Measurements from ENCODE around the gene TPCN2.
"Not testable (repeated sequence)": the region's sequence is repeated elsewhere in the genome, so short reads cannot be mapped to it uniquely, and the experiment has no call there.

TPCN2 gene

DNA sequence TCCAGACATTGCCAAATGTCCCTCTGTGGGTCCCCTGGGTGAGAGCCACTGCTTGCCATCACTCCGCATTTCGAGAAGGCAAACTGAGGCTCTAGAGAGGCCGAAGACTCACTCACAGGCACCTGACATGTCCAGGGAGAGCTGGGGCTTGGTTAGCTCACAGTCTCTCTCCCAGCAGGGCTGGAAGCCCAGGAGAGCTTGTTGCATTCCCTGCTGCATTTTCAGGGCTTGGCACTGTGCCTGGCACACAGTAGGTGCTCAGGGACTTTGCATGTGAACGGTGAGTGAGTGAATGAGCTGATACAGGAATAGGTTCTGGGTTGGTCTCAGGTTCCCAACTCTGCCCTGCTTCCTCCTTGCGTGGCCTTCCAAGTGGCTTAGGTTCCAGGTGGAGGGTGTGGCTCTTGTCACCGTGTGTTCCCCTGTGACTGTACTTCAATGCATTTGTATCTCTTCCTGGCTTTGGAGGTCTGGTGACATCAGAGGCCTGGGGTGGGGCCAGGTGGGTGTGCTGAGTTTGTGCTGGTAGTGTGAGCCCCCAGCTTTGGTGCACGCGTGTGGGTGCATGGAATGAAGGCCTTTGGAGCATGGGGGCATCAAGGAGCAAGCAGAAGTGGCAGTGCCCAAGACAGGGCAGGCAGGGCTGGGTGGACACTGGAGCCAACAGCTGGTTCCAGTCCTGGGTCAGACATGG lies 88.6 kb downstream of the TPCN2 start:
- H3K27me3 ChIP-seq (ENCODE audit: control insufficient read depth, insufficient read depth, low read length) = no peaks in the 10 kb centered on the region
- H3K9ac ChIP-seq (ENCODE audit: low read depth, low read length) = no peak overlapping the region
- H3K36me3 ChIP-seq (ENCODE audit: control insufficient read depth, insufficient read depth, low read length) = no peaks in the 10 kb centered on the region
- no peak overlapping the region for H3K4me3 ChIP-seq (ENCODE audit: low read depth, low read length)
- peaks cover 2% of the 10 kb centered on the region; the same call in 1 of the 2 replicates for H3K9me3 ChIP-seq (ENCODE audit: control insufficient read depth, insufficient read depth, low read length)
- H3K27ac ChIP-seq (ENCODE audit: low read depth, low read length) = no peak overlapping the region
- 0 out of 2 replicates have a peak, but pooled peaks cover 5% of the 10 kb centered on the region for H3K4me1 ChIP-seq (ENCODE audit: control insufficient read depth, insufficient read depth, low read length)

DNA sequence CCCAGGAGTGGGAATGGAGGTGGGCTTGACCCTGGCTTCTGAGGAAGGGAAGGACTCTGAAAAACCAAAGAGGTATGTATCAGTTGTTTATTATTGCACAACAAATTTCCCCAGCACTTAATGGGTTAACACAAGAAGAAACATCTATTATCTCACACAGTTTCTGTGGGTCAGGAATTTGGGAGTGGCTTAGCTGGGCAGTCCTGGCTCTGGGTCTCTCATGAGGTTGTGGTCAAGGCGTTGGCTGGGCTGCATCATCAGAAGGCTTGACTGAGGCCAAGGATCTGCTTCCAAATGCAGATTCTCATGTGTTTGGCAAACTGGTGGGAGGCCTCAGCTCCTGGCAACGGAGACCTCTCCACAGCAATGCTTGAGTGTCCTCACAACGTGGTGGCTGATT lies 89.5 kb downstream of the TPCN2 start:
- Histone ChIP-seq H3K27ac (ENCODE audit: low read depth, low read length) (no peak overlapping the region), H3K9me3 (ENCODE audit: control insufficient read depth, insufficient read depth, low read length) (no peaks in the 10 kb centered on the region), H3K4me1 (ENCODE audit: control insufficient read depth, insufficient read depth, low read length) (0 out of 2 replicates have a peak, but pooled peaks cover 5% of the 10 kb centered on the region), H3K36me3 (ENCODE audit: control insufficient read depth, insufficient read depth, low read length) (no peaks in the 10 kb centered on the region), H3K27me3 (ENCODE audit: control insufficient read depth, insufficient read depth, low read length) (no peaks in the 10 kb centered on the region), H3K4me3 (ENCODE audit: low read depth, low read length) (no peak overlapping the region), H3K9ac (ENCODE audit: low read depth, low read length) (no peak overlapping the region)

DNA sequence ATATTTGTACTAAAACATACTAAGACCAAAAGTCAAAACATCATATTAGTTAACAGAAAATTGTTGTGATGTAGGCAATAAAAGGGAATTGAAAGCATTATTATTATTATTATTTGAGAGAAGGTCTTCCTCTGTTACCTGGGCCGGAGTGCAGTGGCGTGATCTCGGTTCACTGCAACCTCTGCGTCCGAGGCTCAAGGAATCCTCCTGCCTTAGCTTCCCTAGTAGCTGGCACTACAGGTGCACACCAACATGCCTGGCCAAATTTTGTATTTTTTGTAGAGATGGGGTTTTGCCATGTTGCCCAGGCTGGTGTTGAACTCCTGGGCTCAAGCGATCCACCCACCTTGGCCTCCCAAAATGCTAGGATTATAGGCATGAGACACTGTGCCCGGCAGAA lies 91.4 kb downstream of the TPCN2 start:
- H3K36me3 ChIP-seq (ENCODE audit: control insufficient read depth, insufficient read depth, low read length); H3K9ac ChIP-seq (ENCODE audit: low read depth, low read length): not testable (repeated sequence)

DNA sequence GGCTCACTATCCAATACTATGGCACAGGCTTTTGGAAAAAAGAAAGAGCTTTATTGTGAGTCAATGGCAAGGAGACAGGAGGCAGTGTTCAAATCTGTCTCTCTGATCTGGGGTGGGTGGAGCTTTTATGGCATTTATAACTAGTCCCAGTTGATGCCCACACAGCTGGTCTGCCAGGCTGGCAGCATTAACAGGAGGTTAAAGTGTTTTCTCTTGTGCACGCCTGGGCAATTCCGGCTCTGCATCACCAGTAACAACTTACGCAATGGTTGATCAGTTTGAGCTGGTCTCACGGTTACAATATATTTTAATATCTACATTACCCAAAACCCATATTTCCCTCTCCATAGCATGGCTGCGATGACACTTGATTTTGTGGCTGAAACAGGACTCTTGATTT lies 91.9 kb downstream of the TPCN2 start:
- Histone ChIP-seq H3K4me1 (ENCODE audit: control insufficient read depth, insufficient read depth, low read length) (0 out of 2 replicates have a peak, but pooled peaks cover 5% of the 10 kb centered on the region), H3K27me3 (ENCODE audit: control insufficient read depth, insufficient read depth, low read length) (no peaks in the 10 kb centered on the region), H3K9ac (ENCODE audit: low read depth, low read length) (no peak overlapping the region), H3K9me3 (ENCODE audit: control insufficient read depth, insufficient read depth, low read length) (no peaks in the 10 kb centered on the region), H3K27ac (ENCODE audit: low read depth, low read length) (no peak overlapping the region), H3K36me3 (ENCODE audit: control insufficient read depth, insufficient read depth, low read length) (no peaks in the 10 kb centered on the region), H3K4me3 (ENCODE audit: low read depth, low read length) (no peak overlapping the region)

More for the DNA sequence above, 91.4 kb downstream of the TPCN2 start:
- not testable (repeated sequence) for H3K4me1 ChIP-seq (ENCODE audit: control insufficient read depth, insufficient read depth, low read length); H3K27ac ChIP-seq (ENCODE audit: low read depth, low read length); H3K27me3 ChIP-seq (ENCODE audit: control insufficient read depth, insufficient read depth, low read length); H3K4me3 ChIP-seq (ENCODE audit: low read depth, low read length); H3K9me3 ChIP-seq (ENCODE audit: control insufficient read depth, insufficient read depth, low read length)

DNA sequence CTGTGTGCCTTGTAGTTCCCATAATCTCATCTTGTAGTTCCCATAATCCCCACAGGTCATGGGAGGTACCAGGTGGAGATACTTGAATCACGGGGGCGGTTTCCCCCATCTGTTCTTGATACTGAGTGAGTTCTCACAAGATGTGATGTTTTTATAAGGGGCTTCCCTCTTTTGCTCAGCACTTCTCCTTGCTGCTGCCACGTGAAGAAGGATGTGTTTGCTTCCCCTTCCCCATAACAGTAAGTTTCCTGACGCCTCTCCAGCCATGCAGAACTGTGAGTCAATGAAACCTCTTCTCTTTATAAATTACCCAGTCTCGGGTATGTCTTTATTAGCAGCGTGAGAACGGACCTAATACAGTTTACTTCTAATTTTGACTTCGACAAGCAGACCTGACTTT lies 93.0 kb downstream of the TPCN2 start:
- Histone ChIP-seq H3K4me1 (ENCODE audit: control insufficient read depth, insufficient read depth, low read length) (0 out of 2 replicates have a peak, but pooled peaks cover 5% of the 10 kb centered on the region), H3K9ac (ENCODE audit: low read depth, low read length) (no peak overlapping the region), H3K9me3 (ENCODE audit: control insufficient read depth, insufficient read depth, low read length) (peaks cover 6% of the 10 kb centered on the region; the same call in 1 of the 2 replicates), H3K4me3 (ENCODE audit: low read depth, low read length) (no peak overlapping the region), H3K36me3 (ENCODE audit: control insufficient read depth, insufficient read depth, low read length) (no peaks in the 10 kb centered on the region), H3K27ac (ENCODE audit: low read depth, low read length) (no peak overlapping the region), H3K27me3 (ENCODE audit: control insufficient read depth, insufficient read depth, low read length) (no peaks in the 10 kb centered on the region)

DNA sequence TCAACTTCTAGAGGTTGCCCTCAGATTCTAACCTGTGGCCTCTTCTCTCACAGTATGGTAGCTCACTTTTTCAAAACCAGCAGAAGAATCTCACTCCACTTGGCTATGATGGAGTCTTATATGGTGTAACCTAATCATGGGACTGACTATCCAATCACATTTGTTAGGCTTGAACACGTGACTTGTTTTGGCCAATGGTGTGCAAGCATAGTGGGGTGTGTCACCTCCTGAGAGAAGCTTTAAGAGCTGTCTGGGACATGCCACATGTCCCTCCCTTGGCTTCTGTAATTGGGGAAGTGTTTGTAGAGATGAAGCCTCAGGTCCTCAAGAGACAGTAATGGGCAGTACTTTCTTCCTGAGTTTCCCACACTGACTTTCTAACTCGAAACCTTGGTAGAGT lies 94.2 kb downstream of the TPCN2 start:
- H3K4me1 ChIP-seq (ENCODE audit: control insufficient read depth, insufficient read depth, low read length) = 0 out of 2 replicates have a peak, but pooled peaks cover 5% of the 10 kb centered on the region
- H3K4me3 ChIP-seq (ENCODE audit: low read depth, low read length) = no peak overlapping the region
- no peaks in the 10 kb centered on the region for H3K27me3 ChIP-seq (ENCODE audit: control insufficient read depth, insufficient read depth, low read length)
- H3K36me3 ChIP-seq (ENCODE audit: control insufficient read depth, insufficient read depth, low read length) = no peaks in the 10 kb centered on the region
- H3K9ac ChIP-seq (ENCODE audit: low read depth, low read length) = no peak overlapping the region
- peaks cover 9% of the 10 kb centered on the region; the same call in 1 of the 2 replicates for H3K9me3 ChIP-seq (ENCODE audit: control insufficient read depth, insufficient read depth, low read length)
- H3K27ac ChIP-seq (ENCODE audit: low read depth, low read length) = no peak overlapping the region

DNA sequence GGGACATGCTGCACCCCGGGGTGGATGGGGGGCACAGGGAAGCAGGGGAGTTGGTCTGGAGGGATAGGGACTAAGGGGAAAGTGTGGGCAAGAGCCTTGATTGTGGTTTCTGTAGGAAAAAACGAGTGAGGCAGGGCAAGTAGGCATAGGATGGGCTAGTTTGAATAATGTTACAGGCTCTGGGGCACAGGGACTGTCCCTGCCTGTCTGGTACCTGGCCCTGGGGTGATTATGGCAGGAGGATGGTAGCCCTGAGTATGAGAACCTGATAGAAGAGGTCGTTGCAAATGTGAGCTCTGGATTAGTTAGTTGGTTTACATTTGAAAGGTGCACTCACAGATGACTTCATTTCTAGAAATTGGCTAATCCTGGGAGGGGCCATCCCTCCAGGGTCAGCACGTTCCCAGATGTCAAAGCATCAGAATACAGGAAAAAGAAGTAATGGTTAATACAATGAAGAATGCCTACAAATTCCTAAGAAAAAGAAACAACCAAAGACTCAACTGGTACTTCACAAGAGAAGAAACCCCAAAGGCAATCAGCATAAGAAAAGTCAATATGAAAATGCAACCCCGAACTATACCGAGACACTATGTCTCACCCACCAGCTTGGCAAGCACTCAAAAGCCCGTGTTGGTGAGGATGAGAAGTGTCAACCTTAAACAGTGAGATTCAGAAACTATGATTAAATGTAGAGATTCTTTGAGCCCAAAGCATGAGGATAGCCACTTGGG lies 95.8 kb downstream of the TPCN2 start:
- Histone ChIP-seq H3K9ac (ENCODE audit: low read depth, low read length) (no peak overlapping the region), H3K27ac (ENCODE audit: low read depth, low read length) (no peak overlapping the region), H3K9me3 (ENCODE audit: control insufficient read depth, insufficient read depth, low read length) (peaks cover 9% of the 10 kb centered on the region; the same call in 1 of the 2 replicates), H3K4me1 (ENCODE audit: control insufficient read depth, insufficient read depth, low read length) (no peaks in the 10 kb centered on the region), H3K36me3 (ENCODE audit: control insufficient read depth, insufficient read depth, low read length) (no peaks in the 10 kb centered on the region), H3K4me3 (ENCODE audit: low read depth, low read length) (no peak overlapping the region), H3K27me3 (ENCODE audit: control insufficient read depth, insufficient read depth, low read length) (no peaks in the 10 kb centered on the region)

DNA sequence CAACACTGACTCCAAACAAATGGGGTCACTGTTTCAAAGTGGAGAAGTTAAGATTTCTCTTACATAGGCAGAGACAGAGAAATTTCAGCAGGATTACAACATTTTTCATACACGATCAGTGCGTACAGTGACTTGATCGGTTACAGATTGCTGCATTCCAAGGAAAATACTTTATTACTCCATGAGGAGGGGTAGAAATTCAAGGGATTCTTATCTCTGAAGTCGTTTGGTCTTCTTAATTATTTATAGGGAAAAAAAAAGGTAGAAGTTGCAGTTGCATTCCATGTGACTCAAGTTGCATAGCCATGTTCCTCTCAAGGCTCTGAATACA lies 96.3 kb downstream of the TPCN2 start:
- no peaks in the 10 kb centered on the region for H3K4me1 ChIP-seq (ENCODE audit: control insufficient read depth, insufficient read depth, low read length)
- H3K27me3 ChIP-seq (ENCODE audit: control insufficient read depth, insufficient read depth, low read length) = no peaks in the 10 kb centered on the region
- no peak overlapping the region for H3K4me3 ChIP-seq (ENCODE audit: low read depth, low read length)
- no peaks in the 10 kb centered on the region for H3K36me3 ChIP-seq (ENCODE audit: control insufficient read depth, insufficient read depth, low read length)
- H3K9me3 ChIP-seq (ENCODE audit: control insufficient read depth, insufficient read depth, low read length) = peaks cover 9% of the 10 kb centered on the region
- no peak overlapping the region for H3K9ac ChIP-seq (ENCODE audit: low read depth, low read length)
- H3K27ac ChIP-seq (ENCODE audit: low read depth, low read length) = no peak overlapping the region

DNA sequence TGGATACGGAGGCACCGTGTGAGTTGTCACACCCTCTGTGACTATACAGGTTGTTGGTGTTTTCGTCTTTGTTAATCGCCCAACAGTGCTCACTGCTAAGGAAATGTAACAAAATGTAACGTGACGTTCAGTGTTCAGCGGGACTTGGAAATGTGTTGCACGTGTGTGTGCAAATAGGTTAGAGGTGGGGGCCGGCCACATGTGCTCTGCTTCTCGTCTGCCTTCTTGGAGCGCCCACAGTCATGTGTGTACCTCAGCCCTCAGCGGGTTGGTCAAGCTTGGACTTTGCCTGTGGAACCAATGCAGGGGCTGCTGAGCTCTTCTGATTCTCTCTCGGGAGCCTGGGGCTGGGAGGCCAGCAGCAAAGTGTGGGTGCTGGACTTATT lies 99.6 kb downstream of the TPCN2 start:
- H3K36me3 ChIP-seq (ENCODE audit: control insufficient read depth, insufficient read depth, low read length) = no peaks in the 10 kb centered on the region
- H3K27me3 ChIP-seq (ENCODE audit: control insufficient read depth, insufficient read depth, low read length) = no peaks in the 10 kb centered on the region
- peaks cover 12% of the 10 kb centered on the region for H3K4me1 ChIP-seq (ENCODE audit: control insufficient read depth, insufficient read depth, low read length)
- no peak overlapping the region for H3K9ac ChIP-seq (ENCODE audit: low read depth, low read length)
- no peak overlapping the region for H3K27ac ChIP-seq (ENCODE audit: low read depth, low read length)
- peaks cover 11% of the 10 kb centered on the region for H3K9me3 ChIP-seq (ENCODE audit: control insufficient read depth, insufficient read depth, low read length)
- no peak overlapping the region for H3K4me3 ChIP-seq (ENCODE audit: low read depth, low read length)

DNA sequence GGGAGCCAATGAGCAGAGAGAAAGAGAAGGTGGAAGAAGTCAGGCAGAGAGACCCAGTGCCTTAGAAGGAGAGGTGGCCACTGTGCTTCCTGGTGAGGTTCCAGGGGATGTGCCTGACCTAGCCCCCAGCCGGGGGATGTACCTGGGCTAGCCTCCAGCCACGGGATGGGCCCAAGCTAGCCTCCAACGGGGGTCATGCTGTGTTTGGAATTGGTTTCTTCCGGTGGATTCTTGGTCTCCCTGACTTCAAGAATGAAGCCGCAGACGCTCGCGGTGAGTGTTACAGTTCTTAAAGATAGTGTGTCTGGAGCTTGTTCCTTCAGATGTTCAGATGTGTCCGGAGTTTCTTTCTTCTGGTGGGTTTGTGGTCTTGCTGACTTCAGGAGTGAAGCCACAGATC lies 100.1 kb downstream of the TPCN2 start:
- Histone ChIP-seq H3K9me3 (ENCODE audit: control insufficient read depth, insufficient read depth, low read length) (peaks cover 11% of the 10 kb centered on the region), H3K36me3 (ENCODE audit: control insufficient read depth, insufficient read depth, low read length) (no peaks in the 10 kb centered on the region), H3K9ac (ENCODE audit: low read depth, low read length) (no peak overlapping the region), H3K4me3 (ENCODE audit: low read depth, low read length) (no peak overlapping the region), H3K27ac (ENCODE audit: low read depth, low read length) (no peak overlapping the region), H3K27me3 (ENCODE audit: control insufficient read depth, insufficient read depth, low read length) (no peaks in the 10 kb centered on the region), H3K4me1 (ENCODE audit: control insufficient read depth, insufficient read depth, low read length) (peaks cover 12% of the 10 kb centered on the region)

DNA sequence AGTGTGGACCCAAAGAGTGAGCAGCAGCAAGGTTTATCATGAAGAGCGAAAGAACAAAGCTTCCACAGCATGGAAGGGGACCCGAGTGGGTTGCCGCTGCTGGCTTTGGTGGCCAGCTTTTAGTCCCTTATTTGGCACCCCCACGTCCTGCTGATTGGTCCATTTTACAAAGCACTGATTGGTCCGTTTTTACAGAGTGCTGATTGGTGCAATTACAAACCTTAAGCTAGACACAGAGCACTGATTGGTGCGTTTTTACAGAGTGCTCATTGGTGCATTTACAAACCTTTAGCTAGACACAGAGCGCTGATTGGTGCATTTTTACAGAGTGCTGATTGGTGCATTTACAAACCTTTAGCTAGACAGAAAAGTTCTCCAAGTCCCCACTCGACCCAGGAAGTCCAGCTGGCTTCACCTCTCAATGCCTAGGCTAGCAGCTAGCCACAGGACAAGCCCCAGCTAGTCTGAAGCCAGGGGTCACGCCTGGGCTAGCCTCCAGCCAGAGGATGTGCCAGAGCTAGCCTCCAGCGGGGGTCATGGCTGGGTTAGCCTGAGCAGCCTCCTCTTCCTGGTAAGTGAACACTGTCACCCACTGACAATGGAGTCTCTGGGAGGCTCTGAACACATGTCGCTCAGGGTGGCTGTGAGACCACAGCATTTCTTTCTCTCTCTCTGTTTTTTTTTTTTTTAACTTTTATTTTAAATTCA lies 100.8 kb downstream of the TPCN2 start:
- not testable (repeated sequence) for H3K27me3 ChIP-seq (ENCODE audit: control insufficient read depth, insufficient read depth, low read length); H3K4me3 ChIP-seq (ENCODE audit: low read depth, low read length); H3K27ac ChIP-seq (ENCODE audit: low read depth, low read length); H3K9ac ChIP-seq (ENCODE audit: low read depth, low read length); H3K36me3 ChIP-seq (ENCODE audit: control insufficient read depth, insufficient read depth, low read length)
- H3K4me1 ChIP-seq (ENCODE audit: control insufficient read depth, insufficient read depth, low read length) = peaks cover 12% of the 10 kb centered on the region
- H3K9me3 ChIP-seq (ENCODE audit: control insufficient read depth, insufficient read depth, low read length) = peaks cover 11% of the 10 kb centered on the region
